ENCODE results near the gene S100A10.
A peak's percentile ranks its signal among the peaks of the same experiment; 100 is the strongest.

The S100A10 gene

DNA sequence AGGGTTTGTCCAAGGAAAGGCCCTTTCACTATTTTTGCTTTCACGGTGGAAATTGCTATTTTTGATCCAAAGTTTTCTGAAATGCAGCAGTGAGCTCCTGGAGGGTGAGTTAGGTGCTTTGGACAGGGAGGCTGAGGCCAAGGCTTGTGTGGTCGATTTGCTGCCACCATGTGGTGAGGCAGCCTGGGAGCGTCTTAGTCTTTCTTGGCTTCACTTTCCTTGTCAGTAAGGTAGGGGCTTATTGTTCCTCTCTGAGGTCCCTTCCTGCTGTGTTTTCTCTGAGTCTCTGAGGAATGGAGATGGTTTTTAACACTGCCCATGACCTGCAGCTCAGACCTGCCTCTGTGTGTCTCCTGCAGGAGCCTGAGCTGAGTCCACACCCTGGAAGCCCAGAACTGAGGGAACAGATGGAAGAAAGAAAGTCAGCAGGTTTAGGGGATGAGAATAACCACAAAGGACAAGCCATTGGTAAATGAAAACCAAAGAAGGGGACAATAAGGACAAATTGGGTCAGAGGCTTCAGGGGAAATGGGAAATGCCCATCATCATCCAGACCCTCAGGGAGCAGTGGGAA lies 20.1 kb upstream of the S100A10 start:
- DNase-seq (ENCODE audit: low read depth): no peak

DNA sequence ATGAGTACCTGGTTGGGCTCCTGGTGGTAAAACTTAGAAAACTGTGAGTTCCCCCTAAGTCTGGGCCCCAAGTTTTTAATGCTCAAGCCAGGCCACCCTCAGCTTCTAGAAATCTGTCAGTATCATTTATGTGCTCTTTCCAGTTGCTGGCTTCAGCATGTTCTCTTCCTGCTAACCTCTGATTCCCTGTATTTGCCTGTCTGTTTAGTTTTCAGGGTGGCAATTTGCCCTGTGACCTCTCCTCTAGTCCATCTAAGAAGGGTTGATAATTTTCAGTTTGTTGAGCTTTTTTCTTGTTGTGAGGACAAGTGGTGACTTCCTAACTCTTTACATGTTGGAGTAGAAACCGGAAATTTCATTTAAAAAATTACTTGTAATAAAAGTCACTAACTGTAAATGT lies 16.0 kb upstream of the S100A10 start:
- DNase-seq (ENCODE audit: low read depth): no peak

DNA sequence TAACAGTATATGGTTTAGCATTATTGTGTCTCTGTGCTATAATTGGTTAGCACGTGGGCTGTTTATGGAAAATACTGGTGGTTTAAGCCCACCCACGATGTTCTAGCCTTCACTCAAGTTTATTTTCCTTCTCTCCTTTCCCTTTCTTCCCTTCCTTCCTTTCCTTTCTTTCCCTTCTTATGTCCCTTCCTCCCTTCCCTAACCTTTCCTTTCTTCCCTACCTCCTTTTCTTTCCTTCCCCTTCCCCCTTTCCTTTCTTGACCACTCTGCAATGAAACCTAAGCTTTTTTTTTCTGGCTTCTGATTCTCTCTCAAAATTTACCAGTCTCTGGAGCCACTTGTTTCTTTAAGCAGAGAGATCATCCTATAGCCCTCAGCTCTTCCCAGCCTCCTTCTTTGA lies 13.4 kb upstream of the S100A10 start:
- no peak for DNase-seq (ENCODE audit: low read depth)

DNA sequence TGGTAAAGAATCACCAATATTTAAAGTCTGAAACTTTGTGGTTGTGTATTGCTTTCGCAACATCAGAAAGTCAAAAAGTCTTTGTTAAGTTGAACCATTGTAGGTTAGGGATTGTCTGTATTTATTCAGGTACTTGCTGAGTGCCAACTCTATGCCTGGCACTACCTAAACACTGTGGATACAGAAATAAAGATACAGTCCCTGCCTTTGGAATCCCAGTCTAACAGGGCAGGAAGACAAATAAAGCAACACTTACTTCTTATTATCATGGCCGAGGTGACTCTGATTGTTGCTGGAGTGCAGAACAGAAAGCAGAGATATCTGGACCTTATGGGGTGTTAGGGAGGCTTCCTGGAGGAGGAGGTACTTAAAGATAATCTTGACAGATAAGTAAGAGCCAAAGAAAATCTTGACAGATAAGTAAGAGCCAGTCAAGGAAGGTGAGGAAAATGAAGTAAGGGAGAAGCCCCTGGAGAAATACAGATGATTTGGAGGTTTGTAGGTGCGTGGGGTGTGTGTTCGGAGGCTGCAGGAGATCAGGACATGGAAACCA lies 11.8 kb upstream of the S100A10 start:
- no peak for DNase-seq (ENCODE audit: low read depth)

DNA sequence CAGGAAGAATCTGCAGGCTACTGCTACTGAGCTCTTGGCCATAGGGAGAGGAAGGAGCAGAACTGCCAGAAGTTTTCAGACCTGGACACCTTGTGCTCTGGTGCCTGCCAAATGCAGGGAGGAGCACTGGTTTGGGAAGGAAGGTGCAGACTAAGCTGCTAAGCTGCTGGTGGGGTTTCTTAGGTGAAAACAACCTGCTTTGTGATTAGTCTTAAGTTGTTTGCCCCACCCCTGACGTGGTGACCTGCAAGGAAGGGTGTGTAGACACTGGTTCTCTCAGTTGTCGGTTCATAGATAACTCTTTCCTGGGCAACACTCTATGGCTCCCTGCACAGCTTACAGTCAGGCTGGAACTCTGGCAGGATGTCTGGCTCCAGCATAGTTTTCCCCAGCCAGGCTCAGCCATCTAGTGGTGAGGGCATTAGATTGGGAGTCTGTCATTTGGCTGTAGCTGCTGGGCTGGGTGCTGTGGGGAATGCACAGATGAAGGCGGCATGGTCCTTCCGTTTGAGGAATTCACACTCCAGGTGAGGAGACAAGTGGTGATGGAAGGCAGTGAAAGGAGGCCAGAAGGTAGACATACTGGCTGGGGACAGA lies 10.3 kb upstream of the S100A10 start:
- DNase-seq (ENCODE audit: low read depth): no peak

DNA sequence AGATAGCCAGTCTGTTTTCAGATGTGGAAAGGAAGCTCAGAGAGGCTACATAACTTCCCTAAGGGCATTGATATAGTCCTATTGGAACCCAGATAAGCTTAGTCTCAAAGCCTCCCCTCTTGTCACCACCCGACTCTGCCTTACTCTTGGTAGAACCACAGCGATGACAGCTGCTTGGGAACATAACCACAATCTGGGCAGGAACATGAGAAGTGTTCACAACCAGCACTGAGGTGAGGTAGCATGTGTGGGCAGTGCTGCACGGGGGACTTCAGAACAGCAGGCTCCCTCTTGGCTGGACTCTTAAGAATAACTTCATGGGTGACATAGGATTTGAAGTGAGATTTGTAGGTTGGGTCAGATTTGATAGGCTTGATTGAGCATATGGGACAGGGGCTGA lies 9.3 kb upstream of the S100A10 start:
- DNase-seq (ENCODE audit: low read depth): no peak

DNA sequence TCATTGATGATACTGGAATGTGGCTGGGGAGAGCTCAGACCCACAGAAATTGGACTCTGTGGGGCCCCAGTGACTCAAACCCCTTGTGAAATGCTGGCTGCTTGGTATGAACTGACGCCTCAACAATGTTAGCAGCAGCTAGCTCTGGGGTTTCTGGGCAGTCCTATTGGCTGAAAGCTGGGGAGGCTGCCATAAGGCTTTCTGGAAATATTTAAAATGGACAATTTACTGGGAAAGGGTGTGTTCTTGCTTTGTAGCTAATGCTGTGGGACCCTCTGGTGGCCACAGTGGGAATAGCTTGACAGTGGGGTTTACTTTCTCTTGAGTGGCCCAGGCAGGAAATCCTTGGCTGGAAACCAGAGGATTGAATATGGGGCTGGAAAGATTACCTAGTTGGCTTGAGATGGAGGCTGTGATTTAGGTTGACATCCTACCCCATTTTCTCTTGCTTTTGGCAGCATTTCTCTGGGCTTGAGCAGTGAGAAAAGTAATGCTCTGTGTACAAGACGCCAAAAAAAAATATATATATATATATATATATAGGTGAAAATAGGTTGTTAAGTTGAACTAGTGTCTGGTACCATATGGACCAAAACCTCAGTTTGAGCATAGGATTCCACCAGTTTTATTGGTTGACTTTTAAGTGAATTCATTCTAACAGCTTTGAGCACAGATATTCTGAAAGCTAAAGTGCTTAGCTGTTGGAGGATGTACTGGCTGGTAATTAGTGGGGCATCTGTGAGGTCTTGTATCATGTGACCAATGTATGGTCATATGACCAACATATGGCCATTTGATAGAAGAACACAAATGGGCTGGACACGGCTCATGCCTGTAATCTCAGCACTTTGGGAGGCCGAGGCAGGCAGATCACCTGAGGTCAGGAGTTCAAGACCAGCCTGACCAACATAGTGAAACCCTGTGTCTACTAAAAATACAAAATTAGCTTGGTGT lies 8.2 kb upstream of the S100A10 start:
- peak; percentile 71 for DNase-seq (ENCODE audit: low read depth)

DNA sequence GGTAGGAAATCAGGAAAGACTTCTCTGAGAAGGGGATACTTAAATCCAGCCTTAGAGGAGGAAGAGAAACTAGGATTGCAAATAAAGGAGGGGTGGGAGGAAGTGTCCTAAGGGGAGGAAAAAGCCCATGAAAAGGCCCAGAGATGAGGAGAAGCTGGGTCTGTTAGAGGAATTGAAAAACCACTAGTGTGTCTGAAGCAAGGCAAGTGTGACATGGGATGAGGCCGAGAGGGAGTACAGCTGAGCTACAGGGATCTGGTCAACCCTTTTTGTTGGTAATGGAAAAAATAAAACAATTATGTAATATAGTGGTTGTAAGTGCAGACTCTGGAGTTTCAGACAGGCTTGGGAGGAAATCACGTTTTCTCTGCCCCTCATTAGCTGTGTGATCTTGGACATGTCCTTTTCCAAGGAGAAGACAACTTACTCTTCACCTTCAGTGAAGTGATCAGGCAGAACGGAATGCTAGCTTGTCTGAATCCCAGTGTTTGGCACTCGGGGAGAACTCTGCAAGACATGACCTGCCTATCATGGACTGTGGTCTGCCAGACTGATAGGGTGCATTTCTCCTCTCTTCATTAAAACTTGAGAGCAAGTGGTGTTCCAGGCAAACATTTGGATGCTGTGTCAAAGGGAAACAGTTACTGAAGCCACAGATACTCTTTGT lies 7.4 kb upstream of the S100A10 start:
- no peak for DNase-seq (ENCODE audit: low read depth)

DNA sequence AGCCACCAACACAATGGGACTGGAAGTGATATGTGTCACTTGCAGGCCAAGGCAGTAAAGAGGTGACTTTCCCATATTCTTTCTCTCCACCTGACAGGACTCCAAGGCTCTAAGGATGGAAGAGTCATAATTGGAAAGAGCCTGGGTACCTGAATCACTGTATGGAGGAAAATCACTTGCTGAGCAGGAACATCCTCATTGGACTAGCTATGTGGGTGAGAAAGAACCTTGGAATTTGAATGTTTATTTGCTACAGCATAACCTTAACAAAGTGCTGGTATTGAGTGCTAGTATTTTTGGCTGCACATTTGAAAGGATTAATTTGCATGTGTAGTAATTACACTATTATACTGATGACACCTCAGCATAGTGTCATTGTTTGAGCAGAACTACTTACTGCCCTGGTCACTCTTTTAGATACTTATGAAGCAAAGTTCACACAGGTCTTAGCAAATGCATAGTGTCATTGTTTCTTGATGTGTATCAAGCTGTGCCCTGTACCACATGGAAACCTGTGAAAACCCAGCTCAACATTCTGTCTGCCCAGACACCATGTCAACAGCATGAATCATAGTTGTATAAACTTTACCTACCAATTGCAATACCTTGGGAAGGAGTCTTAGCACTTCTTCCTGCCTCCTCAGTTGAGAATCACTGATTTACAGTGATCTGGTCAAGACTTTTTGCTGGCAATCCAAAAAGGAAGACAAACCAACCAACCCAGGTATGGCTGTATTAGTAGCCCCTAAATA lies 5.1 kb upstream of the S100A10 start:
- DNase-seq (ENCODE audit: low read depth): no peak

DNA sequence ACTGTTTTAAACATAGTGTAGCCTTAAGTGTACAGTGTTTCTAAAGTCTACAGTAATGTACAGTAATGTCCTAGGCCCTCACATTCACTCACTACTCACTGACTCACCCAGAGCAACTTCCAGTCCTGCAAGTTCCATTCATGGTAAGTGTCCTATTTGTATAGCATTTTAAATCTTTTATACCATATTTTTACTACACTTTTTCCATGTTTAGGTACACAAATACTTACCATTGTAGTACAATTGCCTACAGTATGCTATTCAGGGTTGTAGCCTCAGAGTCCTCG lies 3.6 kb upstream of the S100A10 start:
- no peak for DNase-seq (ENCODE audit: low read depth)

DNA sequence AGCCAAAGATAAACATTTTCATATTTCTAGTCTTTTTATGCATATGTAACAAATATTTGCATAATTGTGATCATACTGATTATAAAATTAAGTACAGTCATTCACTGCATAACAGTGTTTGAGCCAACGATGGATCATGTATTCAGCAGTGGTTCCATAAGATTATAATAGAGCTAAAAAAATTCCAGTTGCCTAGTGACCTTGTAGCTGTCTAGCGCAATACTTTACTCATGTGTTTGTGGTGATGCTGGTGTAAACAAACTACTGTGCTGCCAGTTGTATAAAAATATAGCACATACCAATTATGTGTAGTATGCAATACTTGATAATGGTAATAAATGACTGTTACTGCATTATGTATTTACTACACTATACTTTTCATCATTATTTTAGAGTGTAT lies 2.1 kb upstream of the S100A10 start:
- DNase-seq (ENCODE audit: low read depth): no peak

DNA sequence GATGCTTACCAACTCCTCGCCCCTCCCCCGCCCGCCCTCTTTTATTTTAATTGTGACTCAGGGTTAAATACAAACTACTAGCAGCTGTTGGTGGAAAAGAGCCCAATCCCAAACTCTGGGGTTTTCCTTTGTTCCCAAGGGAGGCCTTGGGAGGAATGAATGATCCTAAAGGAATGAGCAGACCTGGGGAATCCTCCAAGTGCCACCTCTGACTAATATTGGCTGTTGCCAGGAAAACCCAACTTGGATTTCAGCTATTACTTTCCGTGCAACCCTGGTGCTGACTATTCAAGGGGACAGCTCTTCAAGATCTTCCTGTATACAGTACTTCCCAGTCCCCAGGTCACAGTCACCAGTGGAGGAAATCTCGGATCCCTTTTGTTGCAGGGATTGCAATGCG lies 1.3 kb upstream of the S100A10 start:
- no peak for DNase-seq (ENCODE audit: low read depth)

DNA sequence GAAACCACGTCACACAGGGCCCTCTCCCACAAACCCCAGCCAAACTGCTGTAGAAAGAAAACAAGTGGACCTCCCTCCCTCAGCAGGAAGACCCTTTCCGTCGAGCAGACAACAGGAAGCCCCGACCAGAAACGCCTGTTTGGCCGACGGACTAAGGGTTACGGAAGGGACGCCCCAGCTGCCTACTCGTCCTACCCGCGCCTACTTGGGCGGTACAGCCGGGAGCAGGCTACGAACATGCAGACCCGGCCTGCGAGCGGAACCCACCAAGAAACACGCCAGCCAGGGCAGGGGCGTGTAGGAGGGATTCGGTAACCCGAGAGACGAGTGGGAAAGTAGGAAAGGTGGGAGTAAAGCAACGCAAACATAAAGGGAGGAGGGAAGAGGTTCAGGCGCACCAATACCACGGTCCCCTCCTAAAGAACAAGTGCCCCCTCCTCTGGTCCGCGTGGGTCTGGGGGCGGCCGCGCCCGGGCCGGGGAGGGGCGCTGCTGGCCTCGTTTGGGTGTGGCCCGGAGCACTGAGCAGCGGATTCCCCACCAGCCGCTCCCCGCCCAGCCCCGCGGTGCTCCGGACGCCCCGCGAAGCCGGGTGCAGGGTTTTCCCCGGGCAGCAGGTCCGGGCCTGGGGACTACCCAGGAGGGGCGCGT lies 450 bp downstream of the S100A10 start:
- no peak for DNase-seq (ENCODE audit: low read depth)

DNA sequence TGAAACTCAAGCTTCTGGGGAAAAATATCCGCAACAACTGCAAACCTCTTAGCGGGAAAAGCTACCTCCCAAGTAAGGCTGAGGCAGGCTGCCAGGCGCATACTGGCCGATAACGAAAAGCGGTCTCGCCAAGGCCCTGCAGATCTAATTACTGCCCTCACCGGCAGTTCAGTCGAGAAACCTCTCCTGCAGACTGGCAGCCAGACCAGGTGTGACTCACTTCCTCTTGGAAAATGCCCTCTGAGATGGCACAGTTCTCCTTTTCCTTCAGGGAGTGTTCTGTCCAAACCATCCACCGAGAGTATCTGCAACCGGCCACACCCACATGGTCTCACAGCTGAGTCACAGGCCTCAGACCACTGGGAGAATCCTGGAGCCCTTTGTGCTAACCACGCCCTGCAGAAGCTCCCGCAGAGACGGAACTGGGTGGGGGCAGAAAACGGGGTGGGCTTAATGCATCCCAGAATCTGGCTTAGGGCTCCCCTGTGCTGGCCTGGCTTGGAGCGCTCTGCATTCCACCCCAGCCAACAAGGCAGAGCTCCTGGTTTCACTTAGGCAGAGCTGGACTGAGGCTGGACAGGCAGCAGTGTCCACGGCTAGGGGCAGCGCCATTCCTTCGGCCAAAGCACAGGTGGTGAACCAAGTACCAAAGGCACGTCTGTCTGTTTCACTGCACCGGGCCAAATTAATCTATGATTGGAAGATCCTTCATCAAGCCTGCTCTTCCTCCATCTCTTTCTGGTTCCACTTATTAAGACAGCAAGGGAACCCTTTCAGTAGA lies 1.2 kb downstream of the S100A10 start:
- no peak for DNase-seq (ENCODE audit: low read depth)

DNA sequence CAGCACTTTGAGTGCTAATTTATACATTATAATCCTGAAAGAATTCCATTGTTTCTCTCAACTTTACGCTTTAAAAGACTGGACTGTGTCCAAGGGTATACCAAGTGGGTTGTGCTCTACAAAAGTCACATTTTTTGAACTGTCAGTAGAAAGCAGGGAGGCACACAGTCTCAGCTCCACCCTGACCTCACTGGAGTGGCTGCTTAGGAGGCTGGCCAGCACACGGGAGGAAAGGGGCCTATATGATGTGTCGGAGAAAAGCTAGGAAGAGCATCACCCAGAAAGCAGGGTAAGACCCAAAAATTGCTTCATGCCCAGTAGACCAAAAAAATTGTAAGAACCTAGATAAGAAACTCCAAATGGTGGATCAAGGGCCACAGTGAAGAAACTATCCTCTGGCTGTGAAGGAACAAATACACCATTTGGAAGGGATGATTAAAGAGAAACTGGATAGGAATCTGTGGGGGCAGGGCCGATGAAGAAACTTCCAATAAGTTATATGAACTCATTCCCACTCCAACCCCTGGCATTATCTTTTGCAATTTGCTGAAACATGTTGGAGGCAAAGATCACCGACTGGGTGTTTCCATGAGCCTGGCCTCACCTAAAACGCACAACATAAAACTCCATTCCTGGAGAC lies 1.9 kb downstream of the S100A10 start:
- no peak for DNase-seq (ENCODE audit: low read depth)

DNA sequence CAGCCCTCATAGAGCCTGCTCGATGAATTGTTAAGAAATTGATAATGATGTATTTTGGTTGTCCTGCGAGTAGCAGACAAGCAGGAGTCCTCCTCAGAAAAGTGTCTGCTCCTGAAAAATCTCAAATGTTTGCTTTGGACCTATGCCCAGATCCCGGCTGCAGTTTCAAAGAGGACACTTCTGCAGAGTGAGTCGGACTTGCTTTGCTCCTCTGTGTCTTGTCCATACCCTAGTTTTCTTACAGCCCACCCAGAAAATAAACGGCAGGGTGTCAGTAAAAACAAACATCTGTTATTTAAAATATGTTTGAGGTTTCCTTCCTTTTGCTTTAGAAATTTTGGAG lies 2.8 kb downstream of the S100A10 start:
- DNase-seq (ENCODE audit: low read depth): no peak

DNA sequence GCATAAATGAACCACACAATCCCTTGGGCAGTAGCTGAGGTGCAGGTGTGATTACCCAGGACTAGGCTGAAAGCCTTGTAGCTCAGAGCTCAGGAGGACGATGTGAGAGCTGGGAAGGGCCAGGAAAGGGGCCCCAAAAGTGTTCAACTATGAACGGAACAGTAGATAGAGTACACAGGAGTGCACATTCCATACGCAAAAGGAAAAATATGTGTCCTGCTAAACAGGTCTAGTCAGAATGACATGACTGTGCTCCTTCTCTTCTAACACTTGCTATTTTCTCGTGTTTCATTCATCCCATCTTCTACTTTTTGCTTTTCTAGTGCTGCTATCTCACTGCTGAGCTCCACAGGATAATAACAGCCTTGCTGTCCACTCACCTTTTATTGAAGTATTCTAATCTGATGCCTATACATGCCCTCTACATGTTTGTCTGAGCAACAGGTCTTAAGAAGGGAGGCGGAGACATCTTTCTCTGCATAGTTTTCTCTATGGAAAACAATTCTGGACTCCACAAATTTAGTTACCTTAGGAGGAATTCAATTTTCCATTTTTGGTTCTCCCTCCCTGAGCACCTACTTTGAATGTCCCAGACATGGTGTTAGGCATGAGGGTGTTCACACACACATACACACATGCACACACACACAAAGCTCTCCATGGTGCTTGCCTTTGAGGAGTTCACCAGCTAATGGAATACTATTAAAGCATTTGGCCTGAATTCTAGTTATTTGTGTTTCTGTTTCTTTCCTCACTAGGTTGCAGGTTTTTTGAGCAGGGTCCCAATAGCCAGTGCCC lies 3.4 kb downstream of the S100A10 start:
- no peak for DNase-seq (ENCODE audit: low read depth)

DNA sequence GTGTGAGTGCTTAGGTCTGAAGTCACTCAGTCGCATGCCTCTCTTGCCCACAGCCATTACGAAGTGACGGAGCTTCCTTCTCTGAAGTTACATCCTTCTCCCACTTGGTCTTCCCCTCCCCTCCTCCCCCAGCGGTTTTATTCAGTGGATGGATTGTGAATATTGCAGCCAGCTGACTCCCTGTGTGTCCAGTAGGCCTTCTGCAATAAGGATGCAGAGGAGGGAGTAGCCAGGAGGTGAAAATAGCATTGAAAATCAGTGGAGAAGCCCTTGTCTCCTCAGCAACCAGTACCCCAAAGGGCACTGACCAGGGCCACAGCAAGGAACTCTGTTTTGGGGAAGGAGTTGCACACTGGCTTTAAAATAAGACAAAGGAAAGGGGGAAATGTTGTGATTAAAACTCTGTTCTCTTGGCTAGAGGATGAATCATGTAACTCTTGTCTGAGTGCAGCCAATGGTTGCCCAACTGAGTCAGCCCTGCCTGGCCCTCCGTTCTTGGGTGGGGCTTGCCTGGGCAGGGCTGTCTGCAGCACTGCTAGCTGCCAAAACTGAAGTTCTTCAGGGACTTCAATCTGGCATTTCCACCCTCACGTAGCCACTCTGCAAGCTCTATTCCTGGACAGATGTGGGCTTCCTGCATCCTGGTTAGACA lies 4.3 kb downstream of the S100A10 start:
- DNase-seq (ENCODE audit: low read depth): no peak

DNA sequence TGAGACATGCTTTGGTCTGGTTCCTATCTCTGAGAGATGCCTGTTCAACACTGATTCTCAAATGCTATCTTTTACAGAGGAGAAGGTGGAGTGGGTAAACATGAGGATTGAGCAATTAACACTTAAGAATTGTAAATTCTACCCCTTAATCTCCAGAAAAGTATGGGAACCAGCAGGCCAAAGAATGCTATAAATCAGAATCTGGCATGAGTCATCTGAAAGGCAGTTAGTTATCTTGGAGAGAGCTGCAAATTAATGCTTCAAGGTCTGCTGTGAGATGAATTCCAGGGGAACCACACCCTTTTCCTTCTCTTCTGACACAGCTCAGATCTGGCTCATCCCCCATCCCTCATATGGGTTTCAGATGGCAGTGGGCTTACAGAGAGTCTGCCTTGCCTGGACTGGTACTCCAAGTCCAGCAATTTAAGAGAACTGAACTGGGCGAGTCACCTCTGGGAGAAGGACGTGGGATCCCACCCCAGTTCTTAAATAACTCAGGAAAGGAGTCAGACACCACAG lies 5.2 kb downstream of the S100A10 start:
- no peak for DNase-seq (ENCODE audit: low read depth)

Data from stimulated activated CD8-positive, alpha-beta memory T cell treated with anti-CD3 and anti-CD28 coated beads, Interleukin-15, amount 100 ng/mL, for 1 hour (primary cell).